ENCODE results near the gene CHRNA9.
"Not testable (repeated sequence)": the region's sequence is repeated elsewhere in the genome, so short reads cannot be mapped to it uniquely, and the experiment has no call there.

CHRNA9 gene

GRCh38 chr4:40392241-40392640 lies 57.1 kb downstream of the CHRNA9 start:
- not testable (repeated sequence) for DNase-seq

- no peak for DNase-seq
These were observed 59.1 kb downstream of the CHRNA9 start for GRCh38 chr4:40394236-40394635.

GRCh38 chr4:40395166-40395900 lies 60.2 kb downstream of the CHRNA9 start:
- DNase-seq, result no peak

- DNase-seq, result no peak
These were observed 61.0 kb downstream of the CHRNA9 start for GRCh38 chr4:40395908-40396793.

- no peak for DNase-seq
These were observed 64.4 kb downstream of the CHRNA9 start for GRCh38 chr4:40399578-40399977.

- no peak for DNase-seq
These were observed 66.0 kb downstream of the CHRNA9 start for GRCh38 chr4:40401096-40401495.

GRCh38 chr4:40401631-40402030 lies 66.5 kb downstream of the CHRNA9 start:
- DNase-seq, result no peak

GRCh38 chr4:40402556-40402955 lies 67.4 kb downstream of the CHRNA9 start:
- DNase-seq, result no peak

- no peak for DNase-seq
These were observed 67.9 kb downstream of the CHRNA9 start for GRCh38 chr4:40403081-40403480.
